ENCODE results near the gene C10orf143. TPM values are rescaled to one million over a fixed set of nuclear protein-coding genes. Genes with fewer than 3 reads are reported as not detected.

C10orf143 gene
- 1 to 10 TPM; 3.7 to 5.0 (median 4.3) TPM for total RNA-seq

DNA sequence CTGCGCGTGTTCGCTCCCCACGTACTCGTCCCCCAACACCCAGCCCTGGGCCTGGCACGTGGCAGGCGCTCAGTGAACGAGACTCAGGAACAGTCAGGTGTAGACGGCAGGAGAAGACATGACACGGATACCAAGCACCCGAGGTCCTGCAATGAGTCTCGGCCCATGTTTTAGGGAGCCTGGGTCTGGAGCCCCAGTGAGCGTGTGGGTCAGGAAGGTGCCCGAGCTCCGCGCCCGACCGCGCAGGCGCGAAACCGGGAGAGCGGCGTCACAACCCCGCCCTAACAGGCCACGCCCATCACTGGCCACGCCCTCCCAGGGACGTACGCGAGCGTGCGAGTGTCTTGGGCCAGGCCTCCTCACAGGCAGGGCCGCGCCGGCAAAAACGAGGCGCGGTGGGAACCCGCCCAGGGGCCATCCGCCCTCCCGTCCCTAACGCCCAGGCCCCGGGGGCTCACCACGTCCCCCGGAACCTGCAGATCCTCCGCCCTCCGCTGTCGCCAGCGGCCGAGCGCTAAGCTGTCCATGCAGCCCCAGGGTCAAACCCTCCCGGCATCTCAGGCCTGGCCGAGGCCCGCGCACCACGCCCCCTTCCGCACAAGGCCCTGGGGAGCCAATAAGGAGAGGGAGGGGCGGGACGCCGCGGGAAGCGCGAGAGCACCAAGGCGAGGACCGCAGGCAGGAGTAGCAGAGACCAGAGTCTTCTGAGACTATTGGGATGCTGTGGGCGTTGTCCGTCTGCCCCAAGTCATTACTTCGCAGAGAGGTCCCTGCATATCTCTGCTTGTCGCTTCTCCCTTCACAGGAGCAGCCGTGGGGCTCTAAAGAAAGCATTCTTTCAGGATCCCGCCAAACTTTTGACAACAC, at the start of gene C10orf143:
Gene C10orf143 (minus strand): TSS at position 585 of the 867 bp plus-strand sequence. CDS start 58 bp downstream, at position 527.
- intact Hi-C loops (cut with DNase I): loop anchor here (2.0 kb wide), 1 partner anchor 26 kb away; the partner anchor contains the start of gene GLRX3
- WGBS: 0% methylated on average over 19 of the region's 71 CpGs
- H3K4me1 ChIP-seq: peaks cover 11 to 36% (median 31%) of the 10 kb centered on the region in 4 donors
- H3K36me3 ChIP-seq: peaks cover 0 to 6% (median 5%) of the 10 kb centered on the region in 4 donors
- H3K27me3 ChIP-seq: no peaks in the 10 kb centered on the region
- peak within 1 kb of the TSS; percentile 92 to 94 (median 92) for H3K27ac ChIP-seq (replicated peaks in 1 of 4)
- H3K9me3 ChIP-seq: no peaks in the 10 kb centered on the region
- no peak for TF ChIP-seq EP300 (IDR thresholded peaks at IDR 0.05)
- TF ChIP-seq, protein P1, sequence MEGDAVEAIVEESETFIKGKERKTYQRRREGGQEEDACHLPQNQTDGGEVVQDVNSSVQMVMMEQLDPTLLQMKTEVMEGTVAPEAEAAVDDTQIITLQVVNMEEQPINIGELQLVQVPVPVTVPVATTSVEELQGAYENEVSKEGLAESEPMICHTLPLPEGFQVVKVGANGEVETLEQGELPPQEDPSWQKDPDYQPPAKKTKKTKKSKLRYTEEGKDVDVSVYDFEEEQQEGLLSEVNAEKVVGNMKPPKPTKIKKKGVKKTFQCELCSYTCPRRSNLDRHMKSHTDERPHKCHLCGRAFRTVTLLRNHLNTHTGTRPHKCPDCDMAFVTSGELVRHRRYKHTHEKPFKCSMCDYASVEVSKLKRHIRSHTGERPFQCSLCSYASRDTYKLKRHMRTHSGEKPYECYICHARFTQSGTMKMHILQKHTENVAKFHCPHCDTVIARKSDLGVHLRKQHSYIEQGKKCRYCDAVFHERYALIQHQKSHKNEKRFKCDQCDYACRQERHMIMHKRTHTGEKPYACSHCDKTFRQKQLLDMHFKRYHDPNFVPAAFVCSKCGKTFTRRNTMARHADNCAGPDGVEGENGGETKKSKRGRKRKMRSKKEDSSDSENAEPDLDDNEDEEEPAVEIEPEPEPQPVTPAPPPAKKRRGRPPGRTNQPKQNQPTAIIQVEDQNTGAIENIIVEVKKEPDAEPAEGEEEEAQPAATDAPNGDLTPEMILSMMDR (IDR thresholded peaks at IDR 0.05): no peak
- peak; percentile 83 for TF ChIP-seq POLR2A (IDR thresholded peaks at IDR 0.05; ENCODE audit: low read depth)
- peak; percentile 82 to 95 for TF ChIP-seq POLR2AphosphoS5 (IDR thresholded peaks at IDR 0.05)
- peak; percentile 99 for DNase-seq (ENCODE audit: extremely low spot score)
- peak within 1 kb of the TSS; percentile 69 to 90 (median 74) for H3K4me3 ChIP-seq

DNA sequence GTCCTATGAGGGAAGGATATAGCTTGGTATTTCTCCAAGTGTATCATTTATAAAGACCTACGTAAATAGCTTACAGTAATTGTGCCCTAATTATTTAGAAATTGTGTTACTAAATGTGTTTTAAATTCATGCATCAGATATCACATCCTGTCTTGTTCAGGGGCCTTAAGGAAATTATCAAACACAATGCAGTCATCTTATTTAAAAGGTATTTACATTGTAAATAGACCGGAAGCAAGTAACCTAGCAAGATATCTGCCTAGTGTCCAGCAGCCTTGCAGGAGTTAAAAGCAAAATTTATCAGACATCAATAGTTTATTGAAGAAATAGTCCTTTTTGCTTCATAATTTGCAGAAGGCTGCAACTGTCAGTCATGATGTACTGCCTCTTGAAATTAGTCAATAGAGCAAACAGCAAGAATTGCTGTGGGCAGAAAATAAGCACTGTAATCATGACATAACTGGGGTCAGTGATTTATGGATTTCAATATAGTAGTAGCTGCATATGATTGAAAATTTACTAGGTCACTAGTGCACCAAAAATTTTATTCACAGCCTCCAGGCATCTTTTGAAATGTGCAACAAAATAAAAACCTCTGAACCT, 48.7 kb upstream of the C10orf143 start:
- TF ChIP-seq POLR2A (IDR thresholded peaks at IDR 0.05; ENCODE audit: low read depth) (no peak), EP300 (IDR thresholded peaks at IDR 0.05) (no peak)
- H3K27me3 ChIP-seq: no peaks in the 10 kb centered on the region

DNA sequence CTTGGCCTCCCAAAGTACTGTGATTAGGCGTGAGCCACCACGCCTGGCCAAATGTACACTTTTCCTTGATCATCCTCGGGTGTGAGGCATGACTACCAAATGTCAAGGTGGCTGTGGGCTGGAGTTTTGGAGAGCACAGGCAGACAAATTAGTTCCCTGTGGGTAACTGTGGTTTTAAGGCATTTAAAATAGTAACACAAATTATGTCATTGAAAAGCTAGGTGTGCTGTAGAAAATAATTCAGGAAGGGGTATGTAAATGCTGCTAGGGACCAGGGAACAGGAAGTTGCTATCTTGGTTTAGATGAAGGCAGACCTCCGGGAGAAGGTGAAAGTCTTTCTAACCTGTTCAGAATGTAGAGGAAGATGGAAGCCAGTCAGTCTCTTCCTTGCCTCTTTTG, 35.4 kb upstream of the C10orf143 start:
- 90% methylated on average over 4 of the region's 4 CpGs for WGBS
- no peak for DNase-seq (ENCODE audit: extremely low spot score)
- H3K27ac ChIP-seq (replicated peaks in 1 of 4): no peak overlapping the region
- intact Hi-C loops (cut with DNase I): no loop called here
- H3K4me3 ChIP-seq: no peak overlapping the region
- no peaks in the 10 kb centered on the region for H3K27me3 ChIP-seq
- no peak for TF ChIP-seq POLR2A (IDR thresholded peaks at IDR 0.05; ENCODE audit: low read depth)
- TF ChIP-seq, protein P1 (IDR thresholded peaks at IDR 0.05): no peak
- TF ChIP-seq EP300 (IDR thresholded peaks at IDR 0.05): no peak
- no peak for TF ChIP-seq POLR2AphosphoS5 (IDR thresholded peaks at IDR 0.05)
- peaks cover 9 to 45% (median 28%) of the 10 kb centered on the region in 4 donors for H3K36me3 ChIP-seq
- no peaks in the 10 kb centered on the region for H3K9me3 ChIP-seq
- peaks cover 12 to 37% (median 23%) of the 10 kb centered on the region in 4 donors for H3K4me1 ChIP-seq

More for the DNA sequence above, 48.7 kb upstream of the C10orf143 start:
- 86% methylated on average over 2 of the region's 2 CpGs for WGBS
- H3K27ac ChIP-seq (replicated peaks in 1 of 4): no peak overlapping the region
- H3K4me3 ChIP-seq: no peak overlapping the region
- peaks cover 21 to 55% (median 31%) of the 10 kb centered on the region in 4 donors for H3K36me3 ChIP-seq
- H3K9me3 ChIP-seq: no peaks in the 10 kb centered on the region
- intact Hi-C loops (cut with DNase I): no loop called here
- peaks cover 0 to 7% (median 2%) of the 10 kb centered on the region in 4 donors for H3K4me1 ChIP-seq
- no peak for DNase-seq (ENCODE audit: extremely low spot score)

DNA sequence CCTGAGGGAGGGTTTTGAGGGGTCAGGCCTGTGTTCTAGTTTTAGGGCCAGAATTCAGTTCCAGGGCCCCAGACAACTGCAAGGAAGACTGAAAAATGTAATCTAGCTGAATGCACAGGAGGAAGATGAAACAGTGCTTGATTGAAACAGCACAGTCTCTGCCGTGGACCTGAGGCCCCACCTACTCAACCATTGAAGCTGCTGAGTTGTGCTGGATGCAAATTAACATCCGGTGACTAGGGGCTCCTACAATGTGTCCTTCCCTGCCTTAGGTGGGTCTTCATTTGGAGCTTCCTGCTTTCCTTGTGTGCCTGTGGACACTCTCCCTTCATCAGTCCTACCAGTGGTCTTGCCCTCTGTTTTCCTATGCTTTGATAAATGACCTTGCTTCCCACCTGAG, 31.2 kb upstream of the C10orf143 start:
- TF ChIP-seq, protein P1 (IDR thresholded peaks at IDR 0.05): no peak
- TF ChIP-seq POLR2A (IDR thresholded peaks at IDR 0.05; ENCODE audit: low read depth) (no peak), EP300 (IDR thresholded peaks at IDR 0.05) (no peak), POLR2AphosphoS5 (IDR thresholded peaks at IDR 0.05) (no peak)
- H3K27ac ChIP-seq (replicated peaks in 1 of 4): no peak overlapping the region
- H3K27me3 ChIP-seq: no peaks in the 10 kb centered on the region
- DNase-seq (ENCODE audit: extremely low spot score): no peak
- intact Hi-C loops (cut with DNase I): no loop called here
- WGBS: 55% methylated on average over 2 of the region's 2 CpGs
- peaks cover 37 to 77% (median 63%) of the 10 kb centered on the region in 4 donors for H3K4me1 ChIP-seq
- no peak overlapping the region for H3K4me3 ChIP-seq
- H3K9me3 ChIP-seq: no peaks in the 10 kb centered on the region
- H3K36me3 ChIP-seq: peaks cover 9 to 29% (median 18%) of the 10 kb centered on the region in 4 donors

DNA sequence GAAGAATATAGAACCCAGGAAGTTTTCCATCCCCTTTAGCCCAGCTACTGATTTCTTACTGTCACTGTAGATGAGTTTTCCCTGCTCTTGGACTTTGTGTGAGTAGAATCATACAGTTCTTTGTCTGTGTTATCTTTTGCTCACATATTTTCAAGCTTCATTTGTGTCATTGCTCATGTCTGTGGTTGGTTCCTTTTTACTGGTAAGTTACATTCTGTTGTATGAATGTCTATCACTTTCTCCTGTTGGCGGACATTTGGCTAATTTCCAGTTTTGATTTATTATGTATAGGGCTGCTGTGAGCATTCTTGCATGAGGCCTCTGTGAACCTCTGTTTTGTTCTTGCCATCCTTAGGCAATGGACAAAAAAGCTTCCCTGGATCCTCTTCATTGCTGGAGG, 30.8 kb upstream of the C10orf143 start:
- WGBS: 55% methylated on average over 1 of the region's 1 CpG
- H3K4me1 ChIP-seq: peaks cover 37 to 78% (median 63%) of the 10 kb centered on the region in 4 donors

More for the DNA sequence above, 30.8 kb upstream of the C10orf143 start:
- intact Hi-C loops (cut with DNase I): no loop called here
- TF ChIP-seq POLR2AphosphoS5 (IDR thresholded peaks at IDR 0.05): no peak
- TF ChIP-seq EP300 (IDR thresholded peaks at IDR 0.05): no peak
- TF ChIP-seq, protein P1 (IDR thresholded peaks at IDR 0.05): no peak
- DNase-seq (ENCODE audit: extremely low spot score): no peak
- H3K27ac ChIP-seq (replicated peaks in 1 of 4): no peak overlapping the region
- no peaks in the 10 kb centered on the region for H3K27me3 ChIP-seq
- H3K36me3 ChIP-seq: peaks cover 9 to 24% (median 16%) of the 10 kb centered on the region in 4 donors
- H3K9me3 ChIP-seq: no peaks in the 10 kb centered on the region
- no peak overlapping the region for H3K4me3 ChIP-seq
